H1 (cell line): ENCODE data around the gene SH2D1A. TPM values are rescaled to one million over a fixed set of nuclear protein-coding genes. Genes with fewer than 3 reads are reported as not detected.

Experiments
- CTCF ChIA-PET: fragments of 300-600 bp; sonication (Branson Sonifier 250); formaldehyde crosslinking; loops from one replicate; lab custom pipeline; 2021; ENCODE audit not compliant: partially characterized antibody; lab: Charles Lee
- POLR2A ChIA-PET: fragments of 300-600 bp; sonication (Branson Sonifier 250); formaldehyde crosslinking; loops from one replicate; lab custom pipeline; 2021; ENCODE audit warnings: inconsistent platforms; ENCODE audit not compliant: partially characterized antibody; lab: Charles Lee
- DNase-seq, 2 experiments: peaks; one replicate each; pipeline versions ENCODE4 v3.0.0 to v3.0.0-alpha.2; 2010 to 2022; ENCODE audit warnings: low spot score in 2 of 2, low read depth in 1 of 2, mixed read lengths in 1 of 2
- FAIRE-seq: peaks from 2 replicates; lab custom pipeline; 2011; peaks lifted over from hg19 to GRCh38; lab: Jason Lieb, UNC
- H2AFZ ChIP-seq: 2 replicates; pipeline ENCODE4 v1.8.1; 2012; ENCODE audit warnings: low read length, inconsistent platforms
- H2AK5ac ChIP-seq: 2 replicates; pipeline ENCODE4 v1.6.1; 2013; ENCODE audit warnings: low read depth, low read length
- H2BK120ac ChIP-seq: replicated peaks from 2 replicates; pipeline ENCODE3; 2013; ENCODE audit warnings: low read depth, low read length, inconsistent platforms
- H2BK12ac ChIP-seq: 2 replicates; pipeline ENCODE4 v1.6.1; 2013; ENCODE audit warnings: low read depth, low read length
- H2BK15ac ChIP-seq: 2 replicates; pipeline ENCODE4 v1.6.1; 2013; ENCODE audit warnings: low read length
- H2BK20ac ChIP-seq: 2 replicates; pipeline ENCODE4 v1.6.1; 2013; ENCODE audit warnings: low read length
- H2BK5ac ChIP-seq: 2 replicates; pipeline ENCODE4 v1.6.1; 2013; ENCODE audit warnings: low read depth, low read length
- H3K14ac ChIP-seq: 2 replicates; pipeline ENCODE4 v1.6.1; 2013; ENCODE audit warnings: inconsistent platforms; ENCODE audit not compliant: insufficient read length
- H3K18ac ChIP-seq: 2 replicates; pipeline ENCODE4 v1.6.1; 2013; ENCODE audit warnings: low read length; ENCODE audit errors: extremely low read depth
- H3K23ac ChIP-seq: 2 replicates; pipeline ENCODE4 v1.6.1; 2013; ENCODE audit warnings: inconsistent platforms; ENCODE audit not compliant: insufficient read length
- H3K23me2 ChIP-seq: 2 replicates; pipeline ENCODE4 v1.6.1; 2013; ENCODE audit warnings: low read depth, low read length
- H3K27ac ChIP-seq: 2 replicates; pipeline ENCODE4 v1.6.1; 2011; ENCODE audit warnings: low read depth, low read length, inconsistent platforms
- H3K27me3 ChIP-seq, 4 experiments: replicated peaks in 1 of 4; 1 replicate in 1 of 4; 2 replicates in 3 of 4; pipeline versions ENCODE4 v1.6.1 to v1.8.1; 2011 to 2013; ENCODE audit warnings: low read length in 3 of 4, mild to moderate bottlenecking in 3 of 4, inconsistent platforms in 2 of 4, mixed read lengths in 2 of 4, moderate library complexity in 1 of 4; ENCODE audit not compliant: control insufficient read depth in 3 of 4, insufficient read depth in 3 of 4; ENCODE audit errors: extremely low read depth in 1 of 4
- H3K36me3 ChIP-seq, 4 experiments: 2 replicates each; pipeline versions ENCODE4 v1.6.1 to v1.8.1; 2011 to 2013; ENCODE audit warnings: mild to moderate bottlenecking in 4 of 4, low read length in 3 of 4, moderate library complexity in 2 of 4, control low read depth in 1 of 4, inconsistent platforms in 1 of 4; ENCODE audit not compliant: insufficient read depth in 4 of 4, control insufficient read depth in 2 of 4
- H3K4ac ChIP-seq: replicated peaks from 2 replicates; pipeline ENCODE3; 2013; ENCODE audit warnings: low read length, low read depth, mixed read lengths, inconsistent platforms; ENCODE audit not compliant: insufficient read length
- H3K4me1 ChIP-seq, 4 experiments: replicated peaks in 1 of 4; 1 replicate in 1 of 4; 2 replicates in 3 of 4; pipeline versions ENCODE4 v1.6.1 to v1.8.1; 2011 to 2013; ENCODE audit warnings: low read length in 3 of 4, inconsistent platforms in 2 of 4, mixed read lengths in 1 of 4; ENCODE audit not compliant: insufficient read depth in 4 of 4, control insufficient read depth in 3 of 4
- H3K4me2 ChIP-seq, 2 experiments: 2 replicates each; pipeline versions ENCODE4 v1.6.1 to v1.8.1; 2011 to 2013; ENCODE audit warnings: low read depth in 2 of 2, low read length in 2 of 2, control low read depth in 1 of 2, inconsistent platforms in 1 of 2, mild to moderate bottlenecking in 1 of 2; ENCODE audit not compliant: insufficient read depth in 1 of 2
- H3K4me3 ChIP-seq, 4 experiments: fragments of 200-600, 300-600 bp in 1 of 4; sonication (generic), shearing (Covaris generic), sonication (Bioruptor Twin) in 1 of 4; 2 replicates each; pipeline versions ENCODE4 v1.5.1 to v1.8.1; 2011 to 2016; ENCODE audit warnings: low read length in 4 of 4, low read depth in 3 of 4, control low read depth in 2 of 4, inconsistent platforms in 2 of 4, mild to moderate bottlenecking in 2 of 4, mixed read lengths in 1 of 4, moderate library complexity in 1 of 4; ENCODE audit not compliant: insufficient read depth in 2 of 4; ENCODE audit errors: extremely low read depth in 1 of 4
- H3K56ac ChIP-seq: replicated peaks from 2 replicates; pipeline ENCODE3; 2013; ENCODE audit warnings: low read depth, mild to moderate bottlenecking, mixed read lengths, low read length, inconsistent platforms; ENCODE audit not compliant: insufficient read length
- H3K79me1 ChIP-seq: 2 replicates; pipeline ENCODE4 v1.6.1; 2013; ENCODE audit warnings: low read depth, low read length, control low read depth
- H3K79me2 ChIP-seq, 2 experiments: 2 replicates each; pipeline versions ENCODE4 v1.6.1 to v1.8.1; 2012 to 2013; ENCODE audit warnings: low read length in 2 of 2, mild to moderate bottlenecking in 2 of 2, inconsistent platforms in 1 of 2; ENCODE audit not compliant: insufficient read depth in 2 of 2, control insufficient read depth in 1 of 2
- H3K9ac ChIP-seq, 4 experiments: replicated peaks in 1 of 4; 1 replicate in 1 of 4; 2 replicates in 3 of 4; pipeline versions ENCODE4 v1.6.1 to v1.8.1; 2011 to 2013; ENCODE audit warnings: low read depth in 3 of 4, low read length in 3 of 4, control low read depth in 2 of 4, mild to moderate bottlenecking in 2 of 4, moderate library complexity in 2 of 4, inconsistent platforms in 1 of 4; ENCODE audit errors: extremely low read depth in 1 of 4
- H3K9me3 ChIP-seq, 2 experiments: 2 replicates each; pipeline versions ENCODE4 v1.6.1 to v1.8.1; 2012 to 2013; ENCODE audit warnings: mild to moderate bottlenecking in 2 of 2, moderate library complexity in 2 of 2, control low read depth in 1 of 2, inconsistent platforms in 1 of 2, low read depth in 1 of 2, low read length in 1 of 2, mixed read lengths in 1 of 2; ENCODE audit not compliant: insufficient read depth in 2 of 2
- H4K20me1 ChIP-seq, 2 experiments: replicated peaks in 1 of 2; 2 replicates each; pipeline versions ENCODE3 to v1.8.1; 2011 to 2013; ENCODE audit warnings: inconsistent platforms in 2 of 2, low read length in 2 of 2, mild to moderate bottlenecking in 1 of 2; ENCODE audit not compliant: insufficient read depth in 2 of 2, control insufficient read depth in 1 of 2
- H4K5ac ChIP-seq: 2 replicates; pipeline ENCODE4 v1.6.1; 2013; ENCODE audit warnings: low read length, low read depth, mixed read lengths, inconsistent platforms; ENCODE audit not compliant: insufficient read length
- H4K8ac ChIP-seq: 2 replicates; pipeline ENCODE4 v1.8.0; 2013; ENCODE audit warnings: mild to moderate bottlenecking, moderate library complexity, low read length, inconsistent platforms; ENCODE audit not compliant: insufficient read depth; ENCODE audit errors: extremely low read depth
- H4K91ac ChIP-seq: replicated peaks from 2 replicates; pipeline ENCODE3; 2013; ENCODE audit warnings: low read length, mixed read lengths, inconsistent platforms; ENCODE audit not compliant: insufficient read length
- CREB1 ChIP-seq: IDR thresholded peaks from 2 replicates; pipeline ENCODE4 v1.6.1; 2012; ENCODE audit warnings: inconsistent platforms
- EGR1 ChIP-seq: IDR thresholded peaks from 2 replicates; pipeline ENCODE4 v1.6.1; 2011; ENCODE audit warnings: low read depth, low read length, borderline replicate concordance
- FOSL1 ChIP-seq: IDR thresholded peaks from 2 replicates; pipeline ENCODE4 v1.6.1; 2011; ENCODE audit warnings: mild to moderate bottlenecking, low read depth, low read length, moderate library complexity; ENCODE audit not compliant: insufficient read depth
- GABPA ChIP-seq: IDR thresholded peaks from 2 replicates; pipeline ENCODE4 v1.6.1; 2011; ENCODE audit warnings: mild to moderate bottlenecking, low read length, moderate library complexity, borderline replicate concordance; ENCODE audit not compliant: insufficient read depth
- KDM1A ChIP-seq: fragments of 200-600, 300-600 bp; sonication (generic); IDR thresholded peaks from 2 replicates; pipeline ENCODE4 v1.7.1; 2016; ENCODE audit warnings: mild to moderate bottlenecking, low read length, borderline replicate concordance
- KDM4A ChIP-seq: IDR thresholded peaks from one replicate; pipeline ENCODE4 v1.7.1; 2012; ENCODE audit warnings: low read depth, mild to moderate bottlenecking, moderate library complexity, low read length, inconsistent platforms; ENCODE audit not compliant: severe bottlenecking
- MAFK ChIP-seq: IDR thresholded peaks from 2 replicates; pipeline ENCODE4 v1.6.1; 2012; ENCODE audit warnings: low read depth, mild to moderate bottlenecking, improper control_type of control experiment, low read length
- NRF1 ChIP-seq: IDR thresholded peaks from 2 replicates; pipeline ENCODE4 v1.6.1; 2011; ENCODE audit warnings: mild to moderate bottlenecking, low read depth, low read length, improper control_type of control experiment
- SRF ChIP-seq: IDR thresholded peaks from 2 replicates; pipeline ENCODE4 v1.6.1; 2011; ENCODE audit warnings: mild to moderate bottlenecking, low read depth, low read length, moderate library complexity
- WGBS, 2 experiments: shearing (Covaris generic) in 1 of 2; methylation state at CpG; one replicate each; pipeline versions ENCODE4 v1.1.6 to v1.1.7; 2013 to 2015; ENCODE audit warnings: low lambda C conversion rate in 2 of 2, mixed read lengths in 2 of 2, inconsistent platforms in 1 of 2, low coverage in 1 of 2, missing lambda C conversion rate in 1 of 2; ENCODE audit not compliant: insufficient replicate concordance in 2 of 2, insufficient coverage in 1 of 2, insufficient read length in 1 of 2; ENCODE audit errors: extremely low coverage in 1 of 2, missing lambda C conversion rate in 1 of 2; 5-methylcytosine and 5-hydroxymethylcytosine counted together
- polyA plus RNA-seq, 7 experiments: library from polyadenylated mRNA; depleted of rRNA in 3 of 7; stranded (reverse) in 5 of 7; unstranded in 2 of 7; fragments of >200 nt in 5 of 7; fragments of 200-250 nt in 2 of 7; gene quantifications; 1 replicate in 5 of 7; 2 replicates in 1 of 7; 4 replicates in 1 of 7; pipeline versions ENCODE4 v1.2.1 to v1.2.3, GENCODE V29; 2011 to 2013; ENCODE audit warnings: missing spikeins in 2 of 7, mixed read lengths in 2 of 7
- total RNA-seq: library from RNA; stranded (reverse); fragmentation: NEBNext Ultra II Directional; extraction: Animal tissue kit (Norgen Biotek cat#: 25700); gene quantifications from 2 replicates; pipeline ENCODE4 v1.2.1, GENCODE V29; 2021
- TF ChIP-seq, protein P1 (sequence below): IDR thresholded peaks from 2 replicates; pipeline ENCODE4 v1.6.1; 2012; ENCODE audit warnings: inconsistent platforms

SH2D1A gene
- total and polyA plus RNA-seq, 2 of the 8 experiments (the other 6 are each of a cell fraction or from before 2014, with no cell fraction given) = not detected

DNA sequence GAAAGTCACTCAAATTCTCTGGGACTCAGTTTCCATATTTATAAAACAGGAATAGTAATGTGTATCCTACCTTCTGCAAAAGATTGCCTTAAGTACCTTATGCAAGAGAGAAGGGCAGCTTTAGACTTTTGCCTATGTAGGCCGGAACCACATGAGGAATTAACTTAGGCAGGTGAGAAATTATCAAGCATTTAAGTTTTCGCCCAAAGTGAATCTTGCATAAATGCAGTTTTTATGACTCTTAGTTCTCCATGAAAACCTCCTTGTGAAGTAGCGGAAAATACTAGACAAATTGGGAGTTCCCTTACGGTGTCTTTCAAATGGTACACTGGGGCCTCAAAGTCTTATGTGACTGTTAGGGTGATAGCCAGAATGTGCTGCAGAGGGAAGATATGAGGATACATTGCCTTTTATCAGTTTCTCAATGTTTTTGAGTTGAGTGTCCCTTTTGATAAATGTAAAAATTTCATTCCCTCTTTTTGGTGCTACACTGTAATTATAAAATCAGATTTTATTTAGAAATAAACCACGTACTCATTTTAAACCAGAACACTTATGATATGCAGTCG is 2.6 kb downstream of the SH2D1A start:
- Histone ChIP-seq H2BK12ac (no peak overlapping the region), H2BK20ac (no peak overlapping the region), H3K27me3 (no peaks in the 10 kb centered on the region), H3K36me3 (no peaks in the 10 kb centered on the region), H2AK5ac (no peak overlapping the region), H3K4me3 (no peak overlapping the region), H3K4ac (no peak overlapping the region), H3K18ac (no peak overlapping the region), H3K79me1 (no peaks in the 10 kb centered on the region), H2BK5ac (no peak overlapping the region), H2AFZ (no peak overlapping the region), H3K27ac (no peak overlapping the region), H3K14ac (no peak overlapping the region), H3K23me2 (no peaks in the 10 kb centered on the region), H2BK120ac (no peak overlapping the region), H3K4me2 (no peak overlapping the region), H4K91ac (no peak overlapping the region), H3K23ac (no peak overlapping the region), H3K9ac (no peak overlapping the region), H3K79me2 (no peaks in the 10 kb centered on the region), H4K8ac (no peak overlapping the region), H3K9me3 (no peaks in the 10 kb centered on the region), H3K56ac (no peak overlapping the region), H4K20me1 (no peaks in the 10 kb centered on the region), H3K4me1 (no peaks in the 10 kb centered on the region), H4K5ac (no peak overlapping the region), H2BK15ac (no peak overlapping the region)
- ChIA-PET POLR2A (no interaction called here), CTCF (no interaction called here)
- WGBS, 2 experiments = 90% methylated on average over 5 of the region's 6 CpGs; no CpG with 5 or more reads in 1 of the 2 experiments
- DNase-seq = no peak
- TF ChIP-seq NRF1 = no peak
- no peak for TF ChIP-seq KDM4A
- no peak for TF ChIP-seq GABPA
- no peak for TF ChIP-seq KDM1A
- TF ChIP-seq, protein P1, sequence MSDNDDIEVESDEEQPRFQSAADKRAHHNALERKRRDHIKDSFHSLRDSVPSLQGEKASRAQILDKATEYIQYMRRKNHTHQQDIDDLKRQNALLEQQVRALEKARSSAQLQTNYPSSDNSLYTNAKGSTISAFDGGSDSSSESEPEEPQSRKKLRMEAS = no peak
- TF ChIP-seq SRF = no peak
- TF ChIP-seq EGR1 = no peak
- no peak for TF ChIP-seq FOSL1
- no peak for TF ChIP-seq MAFK
- no peak for TF ChIP-seq CREB1
- FAIRE-seq = peak; percentile 62
